ENCODE measurements around the gene KCTD5.

- TF ChIP-seq, protein P1, sequence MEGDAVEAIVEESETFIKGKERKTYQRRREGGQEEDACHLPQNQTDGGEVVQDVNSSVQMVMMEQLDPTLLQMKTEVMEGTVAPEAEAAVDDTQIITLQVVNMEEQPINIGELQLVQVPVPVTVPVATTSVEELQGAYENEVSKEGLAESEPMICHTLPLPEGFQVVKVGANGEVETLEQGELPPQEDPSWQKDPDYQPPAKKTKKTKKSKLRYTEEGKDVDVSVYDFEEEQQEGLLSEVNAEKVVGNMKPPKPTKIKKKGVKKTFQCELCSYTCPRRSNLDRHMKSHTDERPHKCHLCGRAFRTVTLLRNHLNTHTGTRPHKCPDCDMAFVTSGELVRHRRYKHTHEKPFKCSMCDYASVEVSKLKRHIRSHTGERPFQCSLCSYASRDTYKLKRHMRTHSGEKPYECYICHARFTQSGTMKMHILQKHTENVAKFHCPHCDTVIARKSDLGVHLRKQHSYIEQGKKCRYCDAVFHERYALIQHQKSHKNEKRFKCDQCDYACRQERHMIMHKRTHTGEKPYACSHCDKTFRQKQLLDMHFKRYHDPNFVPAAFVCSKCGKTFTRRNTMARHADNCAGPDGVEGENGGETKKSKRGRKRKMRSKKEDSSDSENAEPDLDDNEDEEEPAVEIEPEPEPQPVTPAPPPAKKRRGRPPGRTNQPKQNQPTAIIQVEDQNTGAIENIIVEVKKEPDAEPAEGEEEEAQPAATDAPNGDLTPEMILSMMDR (tag by site-specific recombination; IDR thresholded peaks at IDR 0.05), result no peak
- no peak for TF ChIP-seq ZNF433 (tag by site-specific recombination; IDR thresholded peaks at IDR 0.05; ENCODE audit: low read depth)
- no peak for TF ChIP-seq ZNF112 (tag by site-specific recombination; IDR thresholded peaks at IDR 0.05)
- no peak for TF ChIP-seq TCF7L2 (IDR thresholded peaks at IDR 0.05; ENCODE audit: borderline replicate concordance, low read depth, low read length)
- TF ChIP-seq ZSCAN30 (tag by site-specific recombination; IDR thresholded peaks at IDR 0.05), result no peak
- no peak for TF ChIP-seq ZNF24 (tag by site-specific recombination; IDR thresholded peaks at IDR 0.05)
- no peak for TF ChIP-seq GLI2 (tag by site-specific recombination; IDR thresholded peaks at IDR 0.05; ENCODE audit: borderline replicate concordance, low read depth)
Observed at GRCh38 chr16:2745116-2745890, 63.0 kb downstream of the KCTD5 start.
